Cardiac muscle cell (in vitro differentiated cells and primary cell): ENCODE results near the gene CCNYL1. TPM values are rescaled to one million over a fixed set of nuclear protein-coding genes. Genes with fewer than 3 reads are reported as not detected.
"Not testable (repeated sequence)": the region's sequence is repeated elsewhere in the genome, so short reads cannot be mapped to it uniquely, and the experiment has no call there.

Experiments
- DNase-seq, 2 donors: peaks; one replicate each; pipeline versions ENCODE4 v3.0.0 to v3.0.0-alpha.2; 2010 to 2017; ENCODE audit warnings: low read depth in 1 of 2, low spot score in 1 of 2
- H3K27ac ChIP-seq: fragments of 200-600 bp; sonication (generic); 2 replicates; pipeline ENCODE4 v1.5.1; 2016
- H3K27me3 ChIP-seq: fragments of 200-600 bp; sonication (generic); 2 replicates; pipeline ENCODE4 v1.6.0; 2016; ENCODE audit warnings: control low read depth
- H3K36me3 ChIP-seq: fragments of 200-600 bp; sonication (generic); 2 replicates; pipeline ENCODE4 v1.5.1; 2016; ENCODE audit warnings: control low read depth
- H3K4me1 ChIP-seq: fragments of 200-600 bp; sonication (generic); 2 replicates; pipeline ENCODE4 v1.8.1; 2017; ENCODE audit warnings: low read depth, mild to moderate bottlenecking, mixed run types
- H3K4me3 ChIP-seq: fragments of 200-600 bp; sonication (generic); 2 replicates; pipeline ENCODE4 v1.5.1; 2016; ENCODE audit warnings: mild to moderate bottlenecking
- H3K9me3 ChIP-seq: fragments of 200-600 bp; sonication (generic); 2 replicates; pipeline ENCODE4 v1.5.1; 2017; ENCODE audit warnings: low read depth, mild to moderate bottlenecking, control low read depth
- polyA plus RNA-seq: library from polyadenylated mRNA; unstranded; fragments of >200 nt; fragmentation: Nextera tagmentation; extraction: Ambion mirVana; gene quantifications from 2 replicates; pipeline ENCODE4 v1.2.1, GENCODE V29; 2016
- total RNA-seq: library from RNA; depleted of rRNA; stranded (reverse); fragments of >200 nt; gene quantifications from 2 replicates; pipeline ENCODE4 v1.2.3, GENCODE V29; 2016
- TF ChIP-seq, protein P1 (sequence below): IDR thresholded peaks from 2 replicates; pipeline ENCODE4 v1.5.1; 2012; ENCODE audit warnings: low read depth, mild to moderate bottlenecking, low read length

Gene CCNYL1
- total and polyA plus RNA-seq, 2 experiments from 2014 or later = 6.8 to 7.4 TPM

DNA sequence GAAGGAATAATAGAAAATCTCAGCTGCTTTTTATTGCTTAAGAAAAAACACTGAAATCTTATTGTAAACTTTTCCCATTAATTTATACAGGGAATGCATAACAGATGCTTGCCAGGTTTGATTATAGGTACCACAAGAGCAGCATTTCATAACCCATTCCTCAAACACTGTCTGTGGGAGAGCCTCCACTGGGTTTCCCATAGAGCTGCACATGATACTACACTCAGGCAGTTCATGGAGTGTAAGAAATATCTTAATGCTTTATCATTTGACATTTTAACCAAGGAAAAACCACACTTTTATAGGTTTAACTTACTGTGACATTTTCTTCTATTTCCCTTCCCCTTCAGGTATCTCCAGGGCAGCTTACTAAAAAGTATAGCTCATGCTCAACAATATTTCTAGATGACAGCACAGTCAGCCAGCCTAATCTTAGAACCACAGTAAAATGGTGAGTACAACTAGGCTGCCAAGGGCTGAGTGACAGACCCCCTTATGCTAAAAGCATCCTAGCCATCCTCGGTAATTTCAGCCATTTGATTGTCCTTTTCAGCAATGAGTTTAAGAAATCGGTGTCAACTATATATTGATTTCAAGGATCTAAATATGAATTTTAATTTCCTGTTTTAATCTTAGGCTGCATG lies 22.3 kb downstream of the CCNYL1 start:
- TF ChIP-seq, protein P1, sequence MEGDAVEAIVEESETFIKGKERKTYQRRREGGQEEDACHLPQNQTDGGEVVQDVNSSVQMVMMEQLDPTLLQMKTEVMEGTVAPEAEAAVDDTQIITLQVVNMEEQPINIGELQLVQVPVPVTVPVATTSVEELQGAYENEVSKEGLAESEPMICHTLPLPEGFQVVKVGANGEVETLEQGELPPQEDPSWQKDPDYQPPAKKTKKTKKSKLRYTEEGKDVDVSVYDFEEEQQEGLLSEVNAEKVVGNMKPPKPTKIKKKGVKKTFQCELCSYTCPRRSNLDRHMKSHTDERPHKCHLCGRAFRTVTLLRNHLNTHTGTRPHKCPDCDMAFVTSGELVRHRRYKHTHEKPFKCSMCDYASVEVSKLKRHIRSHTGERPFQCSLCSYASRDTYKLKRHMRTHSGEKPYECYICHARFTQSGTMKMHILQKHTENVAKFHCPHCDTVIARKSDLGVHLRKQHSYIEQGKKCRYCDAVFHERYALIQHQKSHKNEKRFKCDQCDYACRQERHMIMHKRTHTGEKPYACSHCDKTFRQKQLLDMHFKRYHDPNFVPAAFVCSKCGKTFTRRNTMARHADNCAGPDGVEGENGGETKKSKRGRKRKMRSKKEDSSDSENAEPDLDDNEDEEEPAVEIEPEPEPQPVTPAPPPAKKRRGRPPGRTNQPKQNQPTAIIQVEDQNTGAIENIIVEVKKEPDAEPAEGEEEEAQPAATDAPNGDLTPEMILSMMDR = no peak
- Histone ChIP-seq H3K36me3 (peaks cover 6% of the 10 kb centered on the region), H3K4me1 (no peaks in the 10 kb centered on the region), H3K27ac (peak overlapping the region; percentile 21), H3K4me3 (no peak overlapping the region), H3K27me3 (no peaks in the 10 kb centered on the region), H3K9me3 (no peaks in the 10 kb centered on the region)
- no peak for DNase-seq

DNA sequence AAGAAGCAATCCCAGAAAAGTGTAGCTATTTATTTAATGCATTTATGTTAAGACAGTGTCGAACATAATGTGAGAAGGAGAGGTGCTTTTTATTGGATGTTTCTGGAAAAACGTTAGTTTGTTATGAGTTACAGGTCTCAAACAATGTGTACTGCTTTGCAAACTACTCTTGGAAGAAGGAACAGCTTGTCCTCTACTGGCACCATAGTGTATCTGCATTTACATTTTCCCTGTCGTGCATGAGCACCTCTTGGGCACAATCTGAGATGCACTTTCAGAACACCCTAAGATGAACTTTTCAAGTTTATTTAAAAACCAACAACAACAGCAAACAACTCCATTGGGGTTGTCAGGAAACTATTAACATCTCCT lies 22.8 kb downstream of the CCNYL1 start:
- no peak overlapping the region for H3K27ac ChIP-seq
- peaks cover 6% of the 10 kb centered on the region for H3K36me3 ChIP-seq
- peak; percentile 22 to 67 for DNase-seq
- no peaks in the 10 kb centered on the region for H3K27me3 ChIP-seq
- no peak overlapping the region for H3K4me3 ChIP-seq
- H3K9me3 ChIP-seq = no peaks in the 10 kb centered on the region
- no peaks in the 10 kb centered on the region for H3K4me1 ChIP-seq
- TF ChIP-seq, protein P1 = peak; percentile 66

GRCh38 chr2:207734636-207735512 lies 23.4 kb downstream of the CCNYL1 start:
- peaks cover 6% of the 10 kb centered on the region for H3K36me3 ChIP-seq
- no peak for DNase-seq
- no peak overlapping the region for H3K27ac ChIP-seq
- H3K4me1 ChIP-seq = no peaks in the 10 kb centered on the region
- H3K27me3 ChIP-seq = no peaks in the 10 kb centered on the region
- TF ChIP-seq, protein P1 = no peak
- no peaks in the 10 kb centered on the region for H3K9me3 ChIP-seq
- no peak overlapping the region for H3K4me3 ChIP-seq

GRCh38 chr2:207735513-207735859 lies 24.0 kb downstream of the CCNYL1 start:
- H3K4me3 ChIP-seq, H3K4me1 ChIP-seq, H3K27ac ChIP-seq, DNase-seq, H3K9me3 ChIP-seq, H3K36me3 ChIP-seq, H3K27me3 ChIP-seq: not testable (repeated sequence)

DNA sequence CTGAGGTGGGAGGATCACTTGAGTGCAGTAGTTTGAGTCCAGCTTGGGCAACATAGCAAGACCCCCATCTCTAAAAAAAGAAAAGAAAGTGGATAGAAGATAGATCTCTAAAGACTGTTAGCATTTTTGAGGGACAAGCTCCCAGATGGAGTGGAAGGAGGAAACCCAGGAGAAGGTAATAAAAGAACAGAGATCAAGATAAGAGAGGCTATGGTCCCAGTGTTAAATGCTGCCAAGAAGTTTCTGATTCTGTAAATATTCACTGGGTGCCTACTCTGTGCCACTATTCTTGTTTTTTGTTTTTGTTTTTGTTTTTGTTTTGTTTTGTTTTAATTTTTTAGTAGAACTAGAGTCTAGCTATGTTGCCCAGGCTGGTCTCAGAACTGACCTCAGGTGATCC lies 32.1 kb downstream of the CCNYL1 start:
- no peaks in the 10 kb centered on the region for H3K9me3 ChIP-seq
- TF ChIP-seq, protein P1 = no peak
- no peak overlapping the region for H3K4me3 ChIP-seq
- H3K36me3 ChIP-seq = peaks cover 4% of the 10 kb centered on the region
- H3K4me1 ChIP-seq = no peaks in the 10 kb centered on the region
- no peaks in the 10 kb centered on the region for H3K27me3 ChIP-seq
- no peak for DNase-seq
- no peak overlapping the region for H3K27ac ChIP-seq

DNA sequence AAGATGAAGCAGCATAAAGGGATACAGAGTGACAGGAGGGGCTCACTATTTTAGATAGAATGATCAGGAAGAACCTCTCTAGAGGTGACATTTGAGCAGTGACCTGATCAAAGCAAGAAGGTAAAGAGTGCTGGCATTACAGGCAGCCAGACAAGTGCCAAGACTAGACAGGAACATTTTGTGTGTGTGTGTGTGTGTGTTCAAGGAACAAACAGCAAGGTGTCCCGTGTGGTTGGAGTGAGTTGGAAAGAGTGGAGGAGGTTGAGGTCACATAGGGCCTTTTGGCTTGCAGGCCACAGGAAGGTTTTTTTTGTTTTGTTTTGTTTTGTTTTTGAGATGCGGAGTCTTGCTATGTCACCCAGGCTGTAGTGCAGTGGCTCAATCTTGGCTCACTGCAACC lies 32.6 kb downstream of the CCNYL1 start:
- DNase-seq = no peak
- Histone ChIP-seq H3K27me3 (no peaks in the 10 kb centered on the region), H3K4me1 (no peaks in the 10 kb centered on the region), H3K9me3 (no peaks in the 10 kb centered on the region), H3K27ac (no peak overlapping the region), H3K36me3 (peaks cover 4% of the 10 kb centered on the region), H3K4me3 (no peak overlapping the region)
- TF ChIP-seq, protein P1 = no peak
